H9 (cell line): ENCODE measurements around the gene ACKR3. TPM values are rescaled to one million over a fixed set of nuclear protein-coding genes. Genes with fewer than 3 reads are reported as not detected.

Experiments
- DNase-seq: peaks from one replicate; pipeline ENCODE4 v3.0.0-alpha.2; 2017
- H2AFZ ChIP-seq: one replicate; pipeline ENCODE4 v1.6.1; 2013; ENCODE audit warnings: mild to moderate bottlenecking, low read length, control low read depth, moderate library complexity
- H2AK5ac ChIP-seq: 2 replicates; pipeline ENCODE4 v1.6.1; 2013; ENCODE audit warnings: low read length, control low read depth, mixed read lengths; ENCODE audit not compliant: insufficient read length
- H2BK120ac ChIP-seq: one replicate; pipeline ENCODE4 v1.6.1; 2013; ENCODE audit warnings: low read depth, mild to moderate bottlenecking, low read length, control low read depth, inconsistent platforms; ENCODE audit not compliant: poor library complexity, severe bottlenecking
- H2BK12ac ChIP-seq: 2 replicates; pipeline ENCODE4 v1.6.1; 2013; ENCODE audit warnings: low read length, control low read depth, mixed read lengths, low read depth; ENCODE audit not compliant: insufficient read length
- H2BK15ac ChIP-seq: 2 replicates; pipeline ENCODE4 v1.6.1; 2013; ENCODE audit warnings: low read depth, low read length, control low read depth
- H2BK20ac ChIP-seq: one replicate; pipeline ENCODE4 v1.6.1; 2013; ENCODE audit warnings: low read depth, mild to moderate bottlenecking, low read length, control low read depth, inconsistent platforms; ENCODE audit not compliant: poor library complexity, severe bottlenecking
- H2BK5ac ChIP-seq: 2 replicates; pipeline ENCODE4 v1.6.1; 2013; ENCODE audit warnings: low read length, control low read depth, mixed read lengths; ENCODE audit not compliant: insufficient read length
- H3K14ac ChIP-seq: 2 replicates; pipeline ENCODE4 v1.6.1; 2013; ENCODE audit warnings: low read length, control low read depth; ENCODE audit not compliant: insufficient read depth
- H3K18ac ChIP-seq: 2 replicates; pipeline ENCODE4 v1.6.1; 2013; ENCODE audit warnings: low read depth, mild to moderate bottlenecking, mixed read lengths, low read length, control low read depth; ENCODE audit not compliant: insufficient read length
- H3K23ac ChIP-seq: 2 replicates; pipeline ENCODE4 v1.6.1; 2013; ENCODE audit warnings: low read length, control low read depth, mixed read lengths, low read depth; ENCODE audit not compliant: insufficient read length
- H3K23me2 ChIP-seq: 2 replicates; pipeline ENCODE4 v1.6.1; 2013; ENCODE audit warnings: low read depth, mild to moderate bottlenecking, mixed read lengths, low read length, control low read depth; ENCODE audit not compliant: insufficient read length, poor library complexity, severe bottlenecking
- H3K27ac ChIP-seq: 2 replicates; pipeline ENCODE4 v1.5.1; 2013; ENCODE audit warnings: low read length, control low read depth, mixed read lengths, low read depth; ENCODE audit not compliant: insufficient read length
- H3K27me3 ChIP-seq: 2 replicates; pipeline ENCODE4 v1.6.1; 2013; ENCODE audit warnings: low read length, control low read depth, inconsistent platforms; ENCODE audit not compliant: insufficient read depth
- H3K4ac ChIP-seq: 2 replicates; pipeline ENCODE4 v1.6.1; 2013; ENCODE audit warnings: low read depth, mild to moderate bottlenecking, control low read depth, inconsistent platforms, low read length, moderate library complexity
- H3K4me1 ChIP-seq: 2 replicates; pipeline ENCODE4 v1.6.1; 2013; ENCODE audit warnings: low read length, control low read depth, inconsistent platforms; ENCODE audit not compliant: insufficient read depth
- H3K4me2 ChIP-seq: 2 replicates; pipeline ENCODE4 v1.6.1; 2013; ENCODE audit warnings: low read length, control low read depth, mixed read lengths; ENCODE audit not compliant: insufficient read length, insufficient read depth
- H3K56ac ChIP-seq: 2 replicates; pipeline ENCODE4 v1.6.1; 2013; ENCODE audit warnings: low read depth, mild to moderate bottlenecking, mixed read lengths, low read length, control low read depth; ENCODE audit not compliant: insufficient read length
- H3K79me1 ChIP-seq: 2 replicates; pipeline ENCODE4 v1.6.1; 2013; ENCODE audit warnings: low read depth, mild to moderate bottlenecking, moderate library complexity, low read length, control low read depth, inconsistent platforms; ENCODE audit not compliant: insufficient read depth, poor library complexity, severe bottlenecking
- H3K79me2 ChIP-seq: 2 replicates; pipeline ENCODE4 v1.6.1; 2013; ENCODE audit warnings: low read length, control low read depth, inconsistent platforms; ENCODE audit not compliant: insufficient read depth
- H3K9ac ChIP-seq: 2 replicates; pipeline ENCODE4 v1.6.1; 2013; ENCODE audit warnings: low read length, control low read depth, mixed read lengths; ENCODE audit not compliant: insufficient read length; ENCODE audit errors: extremely low read depth
- H3K9me3 ChIP-seq: one replicate; pipeline ENCODE4 v1.6.1; 2013; ENCODE audit warnings: low read depth, low read length, inconsistent platforms; ENCODE audit not compliant: control insufficient read depth
- H3T11ph ChIP-seq: one replicate; pipeline ENCODE4 v1.6.1; 2013; ENCODE audit warnings: mild to moderate bottlenecking, low read length, control low read depth, inconsistent platforms
- H4K20me1 ChIP-seq: one replicate; pipeline ENCODE4 v1.6.1; 2013; ENCODE audit not compliant: control insufficient read depth, insufficient read length, insufficient read depth
- H4K5ac ChIP-seq: 2 replicates; pipeline ENCODE4 v1.6.1; 2013; ENCODE audit warnings: low read depth, mild to moderate bottlenecking, mixed read lengths, low read length, control low read depth; ENCODE audit not compliant: insufficient read length
- H4K8ac ChIP-seq: replicated peaks from 2 replicates; pipeline ENCODE4 v1.6.1; 2013; ENCODE audit warnings: low read length, control low read depth, mixed read lengths, low read depth; ENCODE audit not compliant: insufficient read length
- H4K91ac ChIP-seq: 2 replicates; pipeline ENCODE4 v1.6.1; 2013; ENCODE audit warnings: low read depth, mild to moderate bottlenecking, moderate library complexity, mixed read lengths, low read length, control low read depth; ENCODE audit not compliant: insufficient read length
- H3K27ac Mint-ChIP-seq, 3 experiments: 2 replicates in 2 of 3; 3 replicates in 1 of 3; pipeline ENCODE4 v1.8.0; 2020 to 2021; ENCODE audit warnings: mixed read lengths in 3 of 3, mild to moderate bottlenecking in 1 of 3, moderate library complexity in 1 of 3
- H3K27me3 Mint-ChIP-seq: 2 replicates; pipeline ENCODE4 v1.8.0; 2021; ENCODE audit warnings: low read depth, mild to moderate bottlenecking, moderate library complexity, mixed read lengths
- H3K36me3 Mint-ChIP-seq, 3 experiments: 2 replicates in 2 of 3; 3 replicates in 1 of 3; pipeline ENCODE4 v1.8.0; 2020 to 2021; ENCODE audit warnings: low read depth in 3 of 3, mixed read lengths in 3 of 3; ENCODE audit not compliant: insufficient read depth in 1 of 3
- H3K4me1 Mint-ChIP-seq, 2 experiments: 2 replicates each; pipeline ENCODE4 v1.8.0; 2020; ENCODE audit warnings: mixed read lengths in 2 of 2
- H3K4me3 Mint-ChIP-seq, 2 experiments: 2 replicates in 1 of 2; 3 replicates in 1 of 2; pipeline ENCODE4 v1.8.0; 2020 to 2021; ENCODE audit warnings: mild to moderate bottlenecking in 2 of 2, mixed read lengths in 2 of 2, moderate library complexity in 1 of 2
- H3K9me3 Mint-ChIP-seq, 2 experiments: 2 replicates in 1 of 2; 3 replicates in 1 of 2; pipeline ENCODE4 v1.8.0; 2020; ENCODE audit warnings: mild to moderate bottlenecking in 2 of 2, mixed read lengths in 2 of 2, moderate library complexity in 1 of 2
- WGBS: extraction: QIAGEN DNeasy Blood & Tissue Kit; methylation state at CpG from one replicate; pipeline ENCODE4 v1.1.7; 2013; ENCODE audit warnings: missing lambda C conversion rate, low lambda C conversion rate, mixed read lengths; ENCODE audit not compliant: insufficient read length; ENCODE audit errors: extremely low coverage; 5-methylcytosine and 5-hydroxymethylcytosine counted together
- total RNA-seq: library from RNA; stranded (reverse); gene quantifications from 2 replicates; pipeline ENCODE4 v1.2.1, GENCODE V29; 2021
- TF ChIP-seq, protein P1 (sequence below): fragments of 200-600 bp; sonication (generic); conservative IDR thresholded peaks from 3 replicates; pipeline ENCODE4 v1.8.0; 2021; ENCODE audit warnings: antibody characterized with exemption, mild to moderate bottlenecking

The ACKR3 gene
- total RNA-seq, 1 experiment from 2014 or later, result 0.44 TPM

DNA sequence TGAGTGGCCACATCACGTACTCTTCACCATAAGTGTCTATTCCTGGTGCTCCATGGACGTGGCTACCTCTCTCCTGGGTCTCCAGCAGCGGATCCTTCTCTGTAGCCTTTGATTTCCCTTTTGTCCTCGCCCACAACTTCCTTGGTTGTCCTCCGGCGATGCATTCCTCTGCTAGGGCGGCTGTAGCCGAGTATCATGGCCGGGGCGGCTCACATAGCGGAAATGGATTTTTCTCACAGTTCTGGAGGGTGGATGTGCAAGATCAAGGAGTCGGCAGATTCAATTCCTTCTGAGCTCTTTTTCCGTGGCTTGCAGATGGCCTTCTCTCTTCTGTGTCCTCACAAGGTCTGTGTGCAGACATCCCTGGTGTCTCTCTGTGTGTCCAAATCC, 35.7 kb downstream of the ACKR3 start:
- H2BK5ac ChIP-seq, result no peak overlapping the region
- H3K27ac ChIP-seq, result no peak overlapping the region
- peaks cover 26% of the 10 kb centered on the region for H3K27me3 Mint-ChIP-seq
- no peak overlapping the region for H2AK5ac ChIP-seq
- no peaks in the 10 kb centered on the region for H3K4me1 ChIP-seq
- H2BK120ac ChIP-seq, result no peak overlapping the region
- H3K56ac ChIP-seq, result no peak overlapping the region
- H3K4me2 ChIP-seq, result no peak overlapping the region
- H3K4me3 Mint-ChIP-seq, result no peak overlapping the region
- H3K9ac ChIP-seq, result no peak overlapping the region
- no peak overlapping the region for H2BK20ac ChIP-seq
- no peaks in the 10 kb centered on the region for H4K20me1 ChIP-seq
- no peak for DNase-seq
- H3T11ph ChIP-seq, result no peak overlapping the region
- H3K23ac ChIP-seq, result no peak overlapping the region
- peaks cover 0 to 8% of the 10 kb centered on the region in 2 experiments; a peak in 2 of 4 replicates for H3K4me1 Mint-ChIP-seq
- H4K5ac ChIP-seq, result no peak overlapping the region
- H3K23me2 ChIP-seq, result no peaks in the 10 kb centered on the region
- no peak overlapping the region for H2BK15ac ChIP-seq
- H3K18ac ChIP-seq, result no peak overlapping the region
- H3K27me3 ChIP-seq, result no peaks in the 10 kb centered on the region
- no peak overlapping the region for H3K27ac Mint-ChIP-seq
- H2AFZ ChIP-seq, result no peak overlapping the region
- no peaks in the 10 kb centered on the region for H3K79me2 ChIP-seq
- no peak overlapping the region for H3K14ac ChIP-seq
- H2BK12ac ChIP-seq, result no peak overlapping the region
- WGBS, result no CpG with 5 or more reads among the region's 13 CpGs
- no peak overlapping the region for H4K91ac ChIP-seq
- no peaks in the 10 kb centered on the region for H3K9me3 ChIP-seq
- no peaks in the 10 kb centered on the region for H3K79me1 ChIP-seq
- TF ChIP-seq, protein P1, sequence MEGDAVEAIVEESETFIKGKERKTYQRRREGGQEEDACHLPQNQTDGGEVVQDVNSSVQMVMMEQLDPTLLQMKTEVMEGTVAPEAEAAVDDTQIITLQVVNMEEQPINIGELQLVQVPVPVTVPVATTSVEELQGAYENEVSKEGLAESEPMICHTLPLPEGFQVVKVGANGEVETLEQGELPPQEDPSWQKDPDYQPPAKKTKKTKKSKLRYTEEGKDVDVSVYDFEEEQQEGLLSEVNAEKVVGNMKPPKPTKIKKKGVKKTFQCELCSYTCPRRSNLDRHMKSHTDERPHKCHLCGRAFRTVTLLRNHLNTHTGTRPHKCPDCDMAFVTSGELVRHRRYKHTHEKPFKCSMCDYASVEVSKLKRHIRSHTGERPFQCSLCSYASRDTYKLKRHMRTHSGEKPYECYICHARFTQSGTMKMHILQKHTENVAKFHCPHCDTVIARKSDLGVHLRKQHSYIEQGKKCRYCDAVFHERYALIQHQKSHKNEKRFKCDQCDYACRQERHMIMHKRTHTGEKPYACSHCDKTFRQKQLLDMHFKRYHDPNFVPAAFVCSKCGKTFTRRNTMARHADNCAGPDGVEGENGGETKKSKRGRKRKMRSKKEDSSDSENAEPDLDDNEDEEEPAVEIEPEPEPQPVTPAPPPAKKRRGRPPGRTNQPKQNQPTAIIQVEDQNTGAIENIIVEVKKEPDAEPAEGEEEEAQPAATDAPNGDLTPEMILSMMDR, result no peak
- H3K36me3 Mint-ChIP-seq, result no peaks in the 10 kb centered on the region
- H4K8ac ChIP-seq, result peak overlapping the region; percentile 40
- H3K4ac ChIP-seq, result no peak overlapping the region
- no peaks in the 10 kb centered on the region for H3K9me3 Mint-ChIP-seq
